Activated B cell treated with CpG ODN at 0.5 μM for 24 hours (primary cell): ENCODE measurements around the gene DTNBP1. TPM values are rescaled to one million over a fixed set of nuclear protein-coding genes. Genes with fewer than 3 reads are reported as not detected.

Experiments used
- ATAC-seq: fragments of 200-7000 bp; cut with Tn5 transposase; one replicate; pipeline ENCODE4 v1.10.0; 2021; ENCODE audit warnings: low read depth, mild to moderate bottlenecking, moderate library complexity
- CTCF ChIA-PET: fragments of 350-600 bp; sonication (Branson Sonifier 250); formaldehyde crosslinking; loops from one replicate; lab custom pipeline; 2021; ENCODE audit warnings: antibody characterized with exemption; lab: Charles Lee
- POLR2A ChIA-PET: fragments of 350-600 bp; sonication (Branson Sonifier 250); formaldehyde crosslinking; loops from one replicate; lab custom pipeline; 2021; ENCODE audit warnings: antibody characterized with exemption; lab: Charles Lee
- DNase-seq: peaks from one replicate; pipeline ENCODE4 v3.0.0; 2022
- H3K27ac Mint-ChIP-seq: one replicate; pipeline ENCODE4 v1.8.0; 2020; ENCODE audit warnings: mixed read lengths
- H3K27me3 Mint-ChIP-seq: one replicate; pipeline ENCODE4 v1.8.0; 2021; ENCODE audit warnings: mixed read lengths
- H3K36me3 Mint-ChIP-seq: one replicate; pipeline ENCODE4 v1.8.0; 2021; ENCODE audit warnings: low read depth, mixed read lengths
- H3K4me1 Mint-ChIP-seq: one replicate; pipeline ENCODE4 v1.8.0; 2021; ENCODE audit warnings: mixed read lengths
- H3K4me3 Mint-ChIP-seq: one replicate; pipeline ENCODE4 v1.8.0; 2020; ENCODE audit warnings: mild to moderate bottlenecking, mixed read lengths
- H3K9me3 Mint-ChIP-seq: one replicate; pipeline ENCODE4 v1.8.0; 2020; ENCODE audit warnings: mixed read lengths
- intact Hi-C: fragments of 100-400 bp; cut with micrococcal nuclease; formaldehyde crosslinking; loops from one replicate; pipeline ENCODE4 v1.15.1; 2024
- total RNA-seq: library from RNA; stranded (reverse); gene quantifications from 2 replicates; pipeline ENCODE4 v1.2.3, GENCODE V29; 2022
- TF ChIP-seq, protein P1 (sequence below): fragments of 200-600 bp; IDR thresholded peaks from one replicate; pipeline ENCODE4 v1.8.0; 2022; ENCODE audit warnings: antibody characterized with exemption, mild to moderate bottlenecking

The DTNBP1 gene
- total RNA-seq, 1 donor from 2014 or later: 50.3 TPM

DNA sequence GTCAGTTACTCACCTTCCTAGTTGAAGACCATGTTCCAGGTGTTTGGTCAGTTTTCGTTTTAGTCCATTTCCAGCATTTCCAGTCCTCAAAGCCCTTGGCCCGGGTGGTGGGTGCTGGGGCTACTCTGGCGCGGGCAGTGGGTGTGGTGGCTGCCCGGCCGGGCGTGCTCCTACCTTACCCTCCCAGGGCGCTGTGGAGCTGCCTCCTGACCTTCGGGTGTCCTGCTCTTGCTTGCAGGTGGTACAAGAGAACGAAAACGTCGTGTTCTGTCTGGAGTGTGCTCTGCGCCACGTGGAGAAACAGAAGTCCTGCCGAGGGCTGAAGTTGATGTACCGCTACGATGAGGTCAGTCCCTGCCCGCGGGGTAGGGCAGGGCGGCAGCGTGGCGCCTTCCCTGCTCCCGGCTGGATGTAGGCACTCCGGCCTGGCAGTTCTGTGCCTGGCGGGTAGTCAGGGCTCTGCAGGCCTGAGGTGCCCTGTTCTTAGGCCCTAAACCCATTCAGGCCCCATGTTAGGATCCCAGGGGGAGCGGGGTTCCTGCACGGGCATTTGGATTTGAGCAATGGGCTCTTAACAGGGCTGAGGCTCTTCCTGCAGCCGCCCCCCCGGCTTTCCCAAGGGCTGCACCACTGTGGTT is 145.8 kb downstream of the DTNBP1 start:
- ChIA-PET CTCF (no interaction called here), POLR2A (no interaction called here)
- Mint-ChIP-seq H3K4me1 (no peaks in the 10 kb centered on the region), H3K27me3 (no peaks in the 10 kb centered on the region), H3K4me3 (no peak overlapping the region), H3K27ac (no peak overlapping the region), H3K9me3 (no peaks in the 10 kb centered on the region), H3K36me3 (peaks cover 99% of the 10 kb centered on the region)
- intact Hi-C loops: no loop called here
- ATAC-seq (no peak), DNase-seq (no peak)
- TF ChIP-seq, protein P1, sequence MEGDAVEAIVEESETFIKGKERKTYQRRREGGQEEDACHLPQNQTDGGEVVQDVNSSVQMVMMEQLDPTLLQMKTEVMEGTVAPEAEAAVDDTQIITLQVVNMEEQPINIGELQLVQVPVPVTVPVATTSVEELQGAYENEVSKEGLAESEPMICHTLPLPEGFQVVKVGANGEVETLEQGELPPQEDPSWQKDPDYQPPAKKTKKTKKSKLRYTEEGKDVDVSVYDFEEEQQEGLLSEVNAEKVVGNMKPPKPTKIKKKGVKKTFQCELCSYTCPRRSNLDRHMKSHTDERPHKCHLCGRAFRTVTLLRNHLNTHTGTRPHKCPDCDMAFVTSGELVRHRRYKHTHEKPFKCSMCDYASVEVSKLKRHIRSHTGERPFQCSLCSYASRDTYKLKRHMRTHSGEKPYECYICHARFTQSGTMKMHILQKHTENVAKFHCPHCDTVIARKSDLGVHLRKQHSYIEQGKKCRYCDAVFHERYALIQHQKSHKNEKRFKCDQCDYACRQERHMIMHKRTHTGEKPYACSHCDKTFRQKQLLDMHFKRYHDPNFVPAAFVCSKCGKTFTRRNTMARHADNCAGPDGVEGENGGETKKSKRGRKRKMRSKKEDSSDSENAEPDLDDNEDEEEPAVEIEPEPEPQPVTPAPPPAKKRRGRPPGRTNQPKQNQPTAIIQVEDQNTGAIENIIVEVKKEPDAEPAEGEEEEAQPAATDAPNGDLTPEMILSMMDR: no peak

DNA sequence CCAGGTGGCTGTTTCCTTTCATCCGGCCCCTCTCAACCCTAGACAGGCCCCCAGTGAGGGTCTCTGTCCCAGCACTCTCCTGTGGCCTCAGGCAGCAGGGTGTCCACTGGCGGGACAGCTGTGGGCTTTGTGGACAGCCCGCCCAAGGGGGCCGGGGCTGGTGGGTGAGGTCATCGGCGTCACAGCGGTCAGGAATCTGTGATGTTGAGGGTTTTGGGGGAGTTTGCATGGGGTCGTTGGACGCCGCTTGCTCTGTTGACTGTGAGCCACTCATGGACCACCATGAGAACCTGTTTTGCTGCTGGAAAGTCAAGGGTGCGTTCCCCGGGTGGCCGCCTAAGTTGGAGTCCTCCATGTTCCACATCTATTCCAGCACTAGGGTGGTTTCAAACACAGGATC is 146.4 kb downstream of the DTNBP1 start:
- CTCF ChIA-PET: no interaction called here
- ATAC-seq (no peak), DNase-seq (no peak)
- Mint-ChIP-seq H3K36me3 (peaks cover 99% of the 10 kb centered on the region), H3K27me3 (no peaks in the 10 kb centered on the region), H3K4me1 (no peaks in the 10 kb centered on the region), H3K9me3 (no peaks in the 10 kb centered on the region), H3K27ac (no peak overlapping the region), H3K4me3 (no peak overlapping the region)
- POLR2A ChIA-PET: no interaction called here
- intact Hi-C loops: no loop called here
- TF ChIP-seq, protein P1: no peak

GRCh38 chr6:15515660-15516375 is 147.0 kb downstream of the DTNBP1 start:
- H3K4me3 Mint-ChIP-seq: no peak overlapping the region

DNA sequence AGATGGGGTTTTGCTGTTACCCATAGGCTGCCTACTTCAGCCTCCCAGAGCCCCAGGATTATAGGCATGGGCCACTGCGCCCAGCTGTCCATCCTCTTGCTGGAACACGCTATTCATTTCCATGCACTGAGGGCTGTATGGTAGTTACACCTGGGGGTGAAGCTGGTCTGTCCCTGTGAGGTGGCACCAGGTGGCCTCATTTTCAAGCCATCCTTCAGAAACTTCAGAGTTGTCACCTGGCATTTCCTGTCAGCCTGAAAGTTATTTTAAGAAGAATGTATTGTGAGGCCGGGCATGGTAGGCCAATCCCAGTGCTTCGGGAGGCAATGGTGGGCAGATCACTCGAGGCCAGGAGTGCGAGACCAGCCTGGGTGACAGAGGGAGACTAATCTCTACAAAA is 147.6 kb downstream of the DTNBP1 start:
- DNase-seq (no peak), ATAC-seq (no peak)
- Mint-ChIP-seq H3K27ac (peak overlapping the region; percentile 41), H3K27me3 (no peaks in the 10 kb centered on the region), H3K9me3 (no peaks in the 10 kb centered on the region), H3K4me3 (no peak overlapping the region), H3K4me1 (no peaks in the 10 kb centered on the region), H3K36me3 (peaks cover 99% of the 10 kb centered on the region)
- TF ChIP-seq, protein P1: no peak
- ChIA-PET CTCF (no interaction called here), POLR2A (interaction anchor here (0.6 kb wide), 1 partner anchor 277 kb away, joined by 4 read pairs; no protein-coding TSS in a partner anchor)
- intact Hi-C loops: no loop called here

More at GRCh38 chr6:15515660-15516375, 147.0 kb downstream of the DTNBP1 start:
- intact Hi-C loops: no loop called here
- DNase-seq (no peak), ATAC-seq (no peak)
- ChIA-PET CTCF (no interaction called here), POLR2A (interaction anchor here (0.6 kb wide), 1 partner anchor 277 kb away, joined by 4 read pairs; no protein-coding TSS in a partner anchor)
- Mint-ChIP-seq H3K9me3 (no peaks in the 10 kb centered on the region), H3K27ac (no peak overlapping the region), H3K36me3 (peaks cover 99% of the 10 kb centered on the region), H3K27me3 (no peaks in the 10 kb centered on the region), H3K4me1 (no peaks in the 10 kb centered on the region)
- TF ChIP-seq, protein P1: no peak
